NCI-H748 (cell line): ENCODE data around the gene ACTN3.
"Not testable (repeated sequence)": the region's sequence is repeated elsewhere in the genome, so short reads cannot be mapped to it uniquely, and the experiment has no call there.

ENCODE experiments used
- DNase-seq: peaks from one replicate; lab custom pipeline; 2025; ENCODE audit not compliant: unreplicated experiment; lab: John Stamatoyannopoulos, UW

Gene ACTN3

GRCh38 chr11:66544952-66545351 is 1.8 kb upstream of the ACTN3 start:
- not testable (repeated sequence) for DNase-seq

DNA sequence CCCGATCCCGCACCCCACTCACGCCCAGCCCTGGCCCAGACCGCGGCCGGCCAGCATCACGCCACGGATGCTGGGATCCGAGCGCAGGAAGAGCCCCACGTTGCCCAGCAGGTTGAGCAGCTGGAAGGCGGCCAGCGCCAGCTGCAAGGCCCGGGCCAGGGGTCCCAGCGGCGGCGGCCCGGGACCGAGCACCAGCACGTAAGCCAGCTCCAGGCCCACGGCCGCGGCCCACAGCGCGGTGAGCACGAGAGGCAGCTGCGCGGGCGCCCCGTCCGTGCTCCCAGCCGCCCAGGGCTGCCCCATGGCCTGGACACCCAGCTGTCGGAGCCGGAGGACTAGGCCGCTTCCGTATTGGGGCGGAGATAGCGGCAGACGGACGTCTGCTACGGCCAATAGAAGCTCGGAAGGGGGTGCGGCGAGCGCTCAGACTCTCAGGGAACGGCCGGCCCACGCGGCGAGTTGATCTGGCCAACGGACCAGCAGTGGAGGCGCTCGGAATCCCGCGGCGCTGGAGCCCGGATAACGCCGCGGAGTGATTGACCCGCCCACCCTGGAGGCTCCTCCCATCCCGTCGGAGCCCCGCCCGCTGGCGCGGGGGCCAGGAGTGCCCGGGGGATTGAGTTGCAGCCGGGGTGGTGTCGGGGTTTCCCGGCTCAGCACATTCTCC is 869 bp upstream of the ACTN3 start, which contains the start of gene ZDHHC24:
TSS of gene ZDHHC24 (minus strand) at position 348 of the 667 bp plus-strand sequence. CDS start at position 303, 45 bp downstream.
- DNase-seq = peak; percentile 97

- DNase-seq = no peak
Measured at GRCh38 chr11:66546966-66547661, 411 bp downstream of the ACTN3 start.

GRCh38 chr11:66547662-66548009 is 933 bp downstream of the ACTN3 start:
- no peak for DNase-seq

GRCh38 chr11:66548041-66548440 is 1.3 kb downstream of the ACTN3 start:
- DNase-seq = no peak

- no peak for DNase-seq
Measured at GRCh38 chr11:66548774-66549630, 2.3 kb downstream of the ACTN3 start.

DNA sequence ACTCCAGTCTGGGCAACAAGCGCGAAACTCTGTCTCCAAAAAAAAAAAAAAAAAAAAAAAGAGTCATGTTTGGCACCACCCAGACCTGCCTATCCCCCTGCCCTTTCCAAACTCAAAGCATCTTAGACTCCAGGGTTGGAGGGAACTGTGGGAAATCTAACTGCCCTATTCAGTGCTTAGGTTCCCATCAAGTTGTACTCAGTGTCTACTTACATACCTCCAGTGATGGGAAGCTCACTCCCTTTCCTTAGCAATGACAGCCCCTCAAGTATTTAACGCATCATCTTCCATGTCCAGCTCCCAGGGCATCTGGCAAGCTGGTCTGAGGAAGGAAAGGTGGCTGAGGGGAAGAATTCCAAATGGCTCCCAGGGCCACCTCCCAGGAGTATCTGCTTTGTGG is 3.0 kb downstream of the ACTN3 start:
- DNase-seq = no peak

DNA sequence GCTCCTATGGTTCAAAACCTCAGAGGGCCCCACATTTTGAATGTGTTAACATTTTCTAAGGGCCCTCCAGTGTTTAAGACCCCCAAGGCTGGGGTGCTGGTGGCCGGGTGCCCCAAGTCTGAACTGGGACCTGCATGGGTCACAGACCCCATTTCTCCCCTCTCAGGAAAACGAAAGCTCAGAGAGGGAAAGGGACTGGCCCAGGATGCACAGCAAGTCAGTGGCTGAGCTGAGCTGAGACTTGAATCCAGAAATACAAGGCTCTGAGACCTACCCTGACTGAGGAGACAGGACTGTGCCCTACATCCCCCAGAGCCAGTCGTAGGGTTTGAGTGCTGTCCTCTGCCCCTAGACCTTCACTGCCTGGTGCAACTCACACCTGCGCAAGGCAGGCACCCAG is 4.2 kb downstream of the ACTN3 start:
- no peak for DNase-seq

DNA sequence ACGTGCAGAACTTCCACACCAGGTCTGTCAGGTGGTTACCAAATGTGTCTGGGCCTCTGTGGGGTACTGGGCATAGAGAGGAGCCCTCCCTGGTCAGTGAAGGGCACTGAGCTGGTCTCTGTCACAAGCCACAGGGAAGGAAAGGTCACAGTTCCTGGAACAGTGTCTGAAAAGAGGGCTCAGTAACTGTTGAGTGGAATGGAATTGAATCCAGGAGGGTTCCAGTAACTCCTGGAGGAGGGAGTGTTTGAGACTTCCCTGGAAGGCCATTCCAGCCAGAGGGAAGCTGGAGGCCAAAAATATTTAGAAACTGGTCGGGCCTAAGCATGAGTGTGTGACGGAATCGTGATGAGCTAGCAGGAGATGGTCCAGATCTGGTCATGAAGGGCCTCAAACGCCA is 7.9 kb downstream of the ACTN3 start:
- DNase-seq = no peak

DNA sequence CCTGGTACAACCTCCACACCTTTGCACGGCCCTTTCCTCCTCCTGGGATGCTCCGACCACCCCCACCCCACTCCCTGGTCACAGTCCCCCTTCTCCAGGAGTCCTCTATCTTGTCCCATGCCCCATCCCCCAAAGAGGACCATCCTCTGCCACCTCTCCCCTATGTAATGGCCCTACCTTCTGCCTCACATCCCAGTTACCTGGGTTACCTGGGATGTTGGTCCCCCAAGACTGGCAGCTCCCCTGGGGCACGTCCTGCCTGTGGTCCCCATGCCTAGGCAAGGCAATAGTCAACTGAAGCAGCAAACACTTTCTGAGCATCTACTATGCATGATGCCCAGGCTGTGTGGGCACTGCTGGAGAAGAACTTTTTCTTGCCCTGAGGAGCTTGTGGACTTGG is 8.7 kb downstream of the ACTN3 start:
- DNase-seq = no peak

GRCh38 chr11:66556086-66556485 is 9.4 kb downstream of the ACTN3 start:
- DNase-seq = peak; percentile 14

GRCh38 chr11:66557733-66558326 is 11.1 kb downstream of the ACTN3 start:
- no peak for DNase-seq

GRCh38 chr11:66559142-66559865 is 12.6 kb downstream of the ACTN3 start:
- DNase-seq = no peak

- no peak for DNase-seq
Measured at GRCh38 chr11:66559866-66560676, 13.4 kb downstream of the ACTN3 start.

GRCh38 chr11:66561178-66561974 is 14.7 kb downstream of the ACTN3 start:
- DNase-seq = no peak

- no peak for DNase-seq
Measured at GRCh38 chr11:66561975-66562248, 15.2 kb downstream of the ACTN3 start.

DNA sequence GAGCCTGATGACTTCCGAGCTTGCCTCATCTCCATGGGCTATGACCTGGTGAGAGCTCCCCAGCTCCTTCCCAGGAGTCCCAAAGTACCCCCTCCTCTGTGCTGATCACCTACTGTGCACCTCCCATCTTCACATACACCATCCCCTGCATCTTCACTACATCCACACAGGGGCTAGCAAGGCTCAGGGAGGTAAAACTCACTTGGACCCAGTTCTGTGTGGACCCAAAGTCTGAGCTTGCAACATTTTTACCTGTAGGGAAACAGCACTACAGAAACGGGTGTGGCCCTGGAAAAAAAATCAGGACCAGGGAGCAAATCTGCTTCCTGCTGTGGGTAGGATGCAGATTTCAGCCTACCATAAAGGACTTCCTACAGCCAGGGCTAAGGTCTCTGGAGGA is 15.6 kb downstream of the ACTN3 start:
- no peak for DNase-seq

DNA sequence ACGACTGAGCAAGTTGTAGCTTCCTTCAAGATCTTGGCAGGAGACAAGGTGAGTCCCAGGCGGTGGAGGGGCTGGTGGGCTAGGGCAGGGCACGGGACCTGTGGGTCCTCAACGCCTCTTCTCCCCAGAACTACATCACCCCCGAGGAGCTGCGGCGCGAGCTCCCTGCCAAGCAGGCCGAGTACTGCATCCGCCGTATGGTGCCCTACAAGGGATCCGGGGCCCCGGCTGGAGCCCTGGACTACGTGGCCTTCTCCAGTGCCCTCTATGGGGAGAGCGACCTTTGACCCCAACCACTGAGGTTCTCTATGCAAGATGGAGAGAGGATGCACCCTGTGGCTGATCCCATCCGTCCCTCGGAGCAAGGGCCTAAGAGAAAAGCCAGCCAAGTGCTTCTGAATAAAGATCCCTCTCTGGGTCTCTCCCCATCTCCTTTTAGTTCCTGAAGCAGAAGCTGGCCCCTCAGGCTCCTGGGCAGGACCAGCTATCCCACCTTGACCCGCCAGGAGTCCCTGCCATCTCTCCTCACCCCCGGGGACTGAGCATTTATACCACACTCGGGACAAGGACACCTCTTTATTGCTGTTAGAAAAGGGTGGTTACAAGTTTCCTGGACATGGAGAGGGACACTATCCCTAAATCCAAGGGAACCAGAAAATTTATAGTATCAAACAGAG is 16.3 kb downstream of the ACTN3 start:
- no peak for DNase-seq

DNA sequence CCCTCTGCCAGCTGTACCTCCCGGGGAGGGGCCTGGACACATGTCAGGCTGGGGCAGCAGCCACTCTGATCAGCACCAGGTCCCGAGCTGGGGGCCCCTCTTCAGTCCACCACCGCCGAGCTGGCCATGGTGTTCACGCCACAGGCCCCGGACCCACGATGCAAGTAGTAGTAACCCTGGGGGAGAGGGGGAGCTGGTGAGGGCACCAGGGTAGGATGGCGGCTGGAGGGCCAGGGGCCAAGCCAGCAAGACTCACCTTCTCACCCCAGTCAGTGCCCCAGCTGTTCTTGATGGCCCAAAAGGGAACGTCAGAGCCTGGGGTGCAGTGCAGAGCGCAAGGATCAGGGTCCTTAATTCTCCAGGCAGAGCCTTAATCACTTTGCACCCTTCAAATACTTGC is 17.1 kb downstream of the ACTN3 start:
- no peak for DNase-seq
